Fibroblast of upper back skin (primary cell): ENCODE results near the gene KLRC1.
"Not testable (repeated sequence)": the region's sequence is repeated elsewhere in the genome, so short reads cannot be mapped to it uniquely, and the experiment has no call there.

Experiments used
- DNase-seq: peaks from one replicate; pipeline ENCODE4 v3.0.0-alpha.2; 2013

Gene KLRC1

GRCh38 chr12:10453156-10453555 is at the start of gene KLRC1:
KLRC1 (minus strand) TSS chr12:10453377; CDS start chr12:10451156, 2,221 bp downstream.
- no peak for DNase-seq

GRCh38 chr12:10501030-10501429 is 47.9 kb upstream of the KLRC1 start:
- DNase-seq = peak; percentile 3

GRCh38 chr12:10498042-10498441 is 44.9 kb upstream of the KLRC1 start:
- no peak for DNase-seq

- peak; percentile 3 for DNase-seq
Observed at GRCh38 chr12:10497602-10498001, 44.4 kb upstream of the KLRC1 start.

GRCh38 chr12:10491766-10492165 is 38.6 kb upstream of the KLRC1 start:
- no peak for DNase-seq

- not testable (repeated sequence) for DNase-seq
Observed at GRCh38 chr12:10487328-10487727, 34.2 kb upstream of the KLRC1 start.

- not testable (repeated sequence) for DNase-seq
Observed at GRCh38 chr12:10481901-10482300, 28.7 kb upstream of the KLRC1 start.

GRCh38 chr12:10472808-10473207 is 19.6 kb upstream of the KLRC1 start:
- not testable (repeated sequence) for DNase-seq

GRCh38 chr12:10469701-10470100 is 16.5 kb upstream of the KLRC1 start:
- DNase-seq = no peak

- no peak for DNase-seq
Observed at GRCh38 chr12:10466311-10466710, 13.1 kb upstream of the KLRC1 start.

- no peak for DNase-seq
Observed at GRCh38 chr12:10457760-10458159, 4.6 kb upstream of the KLRC1 start.

GRCh38 chr12:10456856-10457255 is 3.7 kb upstream of the KLRC1 start:
- DNase-seq = no peak

GRCh38 chr12:10455766-10456165 is 2.6 kb upstream of the KLRC1 start:
- no peak for DNase-seq

- DNase-seq = no peak
Observed at GRCh38 chr12:10454531-10454930, 1.4 kb upstream of the KLRC1 start.

- DNase-seq = no peak
Observed at GRCh38 chr12:10448236-10448635, 4.9 kb downstream of the KLRC1 start.

- peak; percentile 44 for DNase-seq
Observed at GRCh38 chr12:10446052-10446451, 7.1 kb downstream of the KLRC1 start.

- DNase-seq = not testable (repeated sequence)
Observed at GRCh38 chr12:10441144-10441543, 12.0 kb downstream of the KLRC1 start.

- DNase-seq = not testable (repeated sequence)
Observed at GRCh38 chr12:10439608-10440274, 13.4 kb downstream of the KLRC1 start.

GRCh38 chr12:10437601-10438000 is 15.6 kb downstream of the KLRC1 start:
- not testable (repeated sequence) for DNase-seq

GRCh38 chr12:10435816-10436215 is 17.4 kb downstream of the KLRC1 start, which contains the start of gene KLRC2:
KLRC2 (minus strand) TSS chr12:10436010; CDS start chr12:10435986, 24 bp downstream.
- DNase-seq = peak; percentile 51

GRCh38 chr12:10430623-10431022 is 22.6 kb downstream of the KLRC1 start:
- peak; percentile 60 for DNase-seq

- not testable (repeated sequence) for DNase-seq
Observed at GRCh38 chr12:10425938-10426337, 27.2 kb downstream of the KLRC1 start.

GRCh38 chr12:10424260-10424899 is 28.8 kb downstream of the KLRC1 start:
- not testable (repeated sequence) for DNase-seq

GRCh38 chr12:10422159-10422558 is 31.0 kb downstream of the KLRC1 start:
- DNase-seq = not testable (repeated sequence)
